Neural progenitor cell (in vitro differentiated cells): Measurements from ENCODE around the gene EPHA3. TPM values are rescaled to one million over a fixed set of nuclear protein-coding genes. Genes with fewer than 3 reads are reported as not detected.

Source experiments
- DNase-seq: peaks from one replicate; pipeline ENCODE4 v3.0.0-alpha.2; 2016; ENCODE audit warnings: low spot score
- H2AFZ ChIP-seq: fragments of 200-600 bp; sonication (generic); replicated peaks from 2 replicates; pipeline ENCODE4 v1.6.1; 2016; ENCODE audit warnings: antibody characterized with exemption
- H3F3A ChIP-seq: fragments of 200-600 bp; sonication (generic); 2 replicates; pipeline ENCODE4 v1.6.1; 2016; ENCODE audit warnings: antibody characterized with exemption, low read depth
- H3K27ac ChIP-seq: fragments of 200-600 bp; sonication (generic); 2 replicates; pipeline ENCODE4 v1.5.1; 2016; ENCODE audit warnings: mild to moderate bottlenecking
- H3K27me3 ChIP-seq: fragments of 200-600 bp; sonication (generic); 2 replicates; pipeline ENCODE4 v1.6.1; 2016; ENCODE audit warnings: mild to moderate bottlenecking, moderate library complexity
- H3K36me3 ChIP-seq: fragments of 200-600 bp; sonication (generic); 2 replicates; pipeline ENCODE4 v1.5.1; 2016
- H3K4me1 ChIP-seq: fragments of 200-600 bp; sonication (generic); 2 replicates; pipeline ENCODE4 v1.6.1; 2016; ENCODE audit warnings: mixed run types
- H3K4me2 ChIP-seq: fragments of 200-600 bp; sonication (generic); 2 replicates; pipeline ENCODE4 v1.6.1; 2016
- H3K4me3 ChIP-seq: fragments of 200-600 bp; sonication (generic); 2 replicates; pipeline ENCODE4 v1.5.1; 2016
- H3K79me2 ChIP-seq: fragments of 200-600 bp; sonication (generic); 2 replicates; pipeline ENCODE4 v1.6.1; 2016; ENCODE audit warnings: low read depth
- H3K9ac ChIP-seq: fragments of 200-600 bp; sonication (generic); 2 replicates; pipeline ENCODE4 v1.6.1; 2016
- H3K9me3 ChIP-seq: fragments of 200-600 bp; sonication (generic); 2 replicates; pipeline ENCODE4 v1.5.1; 2016; ENCODE audit warnings: low read depth
- H4K20me1 ChIP-seq: fragments of 200-600 bp; sonication (generic); 2 replicates; pipeline ENCODE4 v1.6.1; 2016; ENCODE audit warnings: low read depth
- H3K27ac Mint-ChIP-seq: 3 replicates; pipeline ENCODE4 v1.8.0; 2021; ENCODE audit warnings: mixed read lengths
- H3K27me3 Mint-ChIP-seq: 2 replicates; pipeline ENCODE4 v1.8.0; 2022; ENCODE audit warnings: low read depth, mild to moderate bottlenecking, inconsistent platforms, moderate library complexity, mixed read lengths; ENCODE audit not compliant: insufficient read depth
- H3K36me3 Mint-ChIP-seq: 3 replicates; pipeline ENCODE4 v1.8.0; 2021; ENCODE audit warnings: mixed read lengths
- H3K4me1 Mint-ChIP-seq: 3 replicates; pipeline ENCODE4 v1.8.0; 2021; ENCODE audit warnings: mixed read lengths
- H3K4me3 Mint-ChIP-seq: 3 replicates; pipeline ENCODE4 v1.8.0; 2021; ENCODE audit warnings: mild to moderate bottlenecking, moderate library complexity, mixed read lengths
- H3K9me3 Mint-ChIP-seq: 3 replicates; pipeline ENCODE4 v1.8.0; 2020; ENCODE audit warnings: mixed read lengths
- CTCF ChIP-seq: fragments of 200-600 bp; sonication (generic); IDR thresholded peaks from 2 replicates; pipeline ENCODE4 v1.5.1; 2017; ENCODE audit warnings: antibody characterized with exemption, mild to moderate bottlenecking
- EZH2 ChIP-seq: fragments of 200-600 bp; sonication (generic); IDR thresholded peaks from 2 replicates; pipeline ENCODE4 v1.6.1; 2017; ENCODE audit warnings: antibody characterized with exemption, mild to moderate bottlenecking, moderate library complexity
- EZH2phosphoT487 ChIP-seq: fragments of 200-600 bp; sonication (generic); IDR thresholded peaks from 2 replicates; pipeline ENCODE4 v1.6.1; 2017; ENCODE audit warnings: antibody characterized with exemption
- total RNA-seq: library from RNA; depleted of rRNA; stranded (reverse); fragments of >200 nt; gene quantifications from 2 replicates; pipeline ENCODE4 v1.2.3, GENCODE V29; 2015; ENCODE audit warnings: low replicate concordance

EPHA3 gene
- total RNA-seq, 1 donor from 2014 or later = 0.36 TPM

DNA sequence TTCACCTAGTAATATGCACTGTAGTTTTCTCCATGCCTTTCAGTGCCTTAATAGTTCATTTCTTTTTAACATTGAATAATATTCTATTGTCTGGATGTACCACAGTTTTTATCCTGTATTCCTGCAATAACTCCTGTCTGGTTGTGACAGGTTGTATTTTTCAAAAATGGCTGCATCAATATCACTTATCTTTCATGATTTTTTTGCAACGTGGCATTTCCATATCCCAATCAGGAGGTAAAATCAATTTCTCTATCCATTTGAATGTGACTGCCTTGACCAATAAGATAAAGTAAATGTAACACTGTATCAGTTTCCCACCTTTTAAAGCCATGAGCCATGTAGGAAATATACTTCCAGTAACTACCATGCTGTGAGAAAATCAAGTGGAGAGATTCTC lies 27.5 kb upstream of the EPHA3 start:
- no peak overlapping the region for H3K4me3 ChIP-seq
- Mint-ChIP-seq H3K27me3 (no peaks in the 10 kb centered on the region), H3K4me1 (no peaks in the 10 kb centered on the region)

DNA sequence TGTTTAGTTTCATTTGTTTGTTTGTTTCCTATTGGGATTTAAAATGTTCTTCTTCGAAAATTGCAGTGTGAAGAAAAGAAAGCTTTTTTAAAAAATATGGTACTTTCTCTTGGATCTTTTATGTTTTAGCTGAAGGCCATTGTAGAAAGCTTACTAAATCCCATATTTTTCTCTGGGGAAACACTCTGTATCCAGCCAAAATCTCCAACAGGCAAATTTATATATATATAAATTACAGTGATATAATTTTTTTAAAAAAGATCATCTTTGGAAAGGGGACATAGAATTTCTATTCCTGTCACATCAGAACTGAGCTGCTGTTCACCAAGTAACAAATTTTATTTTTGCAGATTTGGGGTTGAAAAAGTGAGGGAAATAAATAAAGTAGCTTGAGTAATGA lies 19.6 kb upstream of the EPHA3 start:
- H3K4me3 Mint-ChIP-seq = no peak overlapping the region
- Histone ChIP-seq H3K4me3 (no peak overlapping the region), H3K79me2 (no peaks in the 10 kb centered on the region), H3K9me3 (no peaks in the 10 kb centered on the region), H2AFZ (no peak overlapping the region), H4K20me1 (no peaks in the 10 kb centered on the region), H3K9ac (no peak overlapping the region), H3K27ac (no peak overlapping the region), H3K27me3 (no peaks in the 10 kb centered on the region), H3K36me3 (no peaks in the 10 kb centered on the region), H3K4me2 (no peak overlapping the region), H3K4me1 (peaks cover 3% of the 10 kb centered on the region), H3F3A (no peaks in the 10 kb centered on the region)
- peaks cover 3% of the 10 kb centered on the region for H3K9me3 Mint-ChIP-seq
- no peaks in the 10 kb centered on the region for H3K36me3 Mint-ChIP-seq
- H3K27me3 Mint-ChIP-seq = no peaks in the 10 kb centered on the region
- no peak for DNase-seq
- TF ChIP-seq EZH2phosphoT487 (no peak), CTCF (no peak), EZH2 (no peak)
- no peak overlapping the region for H3K27ac Mint-ChIP-seq
- no peaks in the 10 kb centered on the region for H3K4me1 Mint-ChIP-seq

More for the DNA sequence above, 27.5 kb upstream of the EPHA3 start:
- no peaks in the 10 kb centered on the region for H3K4me1 ChIP-seq
- no peak overlapping the region for H3K4me2 ChIP-seq
- no peaks in the 10 kb centered on the region for H3K9me3 ChIP-seq
- H3K36me3 ChIP-seq = no peaks in the 10 kb centered on the region
- H3K4me3 Mint-ChIP-seq = no peak overlapping the region
- H3K27me3 ChIP-seq = no peaks in the 10 kb centered on the region
- no peak overlapping the region for H3K27ac Mint-ChIP-seq
- H3K9me3 Mint-ChIP-seq = peaks cover 15% of the 10 kb centered on the region
- H3K36me3 Mint-ChIP-seq = no peaks in the 10 kb centered on the region
- no peak overlapping the region for H3K27ac ChIP-seq
- no peak for DNase-seq
- TF ChIP-seq EZH2phosphoT487 = no peak
- no peaks in the 10 kb centered on the region for H3K79me2 ChIP-seq
- H3F3A ChIP-seq = no peaks in the 10 kb centered on the region
- H4K20me1 ChIP-seq = no peaks in the 10 kb centered on the region
- H2AFZ ChIP-seq = no peak overlapping the region
- H3K9ac ChIP-seq = no peak overlapping the region

DNA sequence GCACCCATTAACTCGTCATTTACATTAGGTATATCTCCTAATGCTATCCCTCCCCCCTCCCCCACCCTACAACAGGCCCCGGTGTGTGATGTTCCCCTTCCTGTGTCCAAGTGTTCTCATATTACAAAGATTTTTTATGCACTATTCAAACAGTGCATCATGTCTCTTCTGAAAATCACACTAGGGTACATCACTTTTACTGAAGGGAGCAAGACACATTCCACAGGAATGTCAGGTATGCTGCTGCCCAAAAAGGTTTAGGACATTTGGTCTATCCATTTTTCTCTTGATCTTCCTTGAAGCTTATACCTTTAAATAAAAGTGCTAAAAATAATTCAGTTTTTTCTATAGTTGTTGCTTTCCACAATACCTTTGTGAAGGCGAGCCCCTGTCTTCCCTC lies 9.2 kb upstream of the EPHA3 start:
- Histone ChIP-seq H3K27me3 (no peaks in the 10 kb centered on the region), H3K27ac (no peak overlapping the region), H3F3A (no peaks in the 10 kb centered on the region), H3K79me2 (no peaks in the 10 kb centered on the region), H2AFZ (no peak overlapping the region), H3K4me2 (no peak overlapping the region), H3K4me1 (no peaks in the 10 kb centered on the region), H3K9me3 (no peaks in the 10 kb centered on the region), H4K20me1 (no peaks in the 10 kb centered on the region), H3K9ac (no peak overlapping the region), H3K36me3 (no peaks in the 10 kb centered on the region), H3K4me3 (no peak overlapping the region)
- no peak for DNase-seq
- TF ChIP-seq CTCF (no peak), EZH2phosphoT487 (no peak), EZH2 (no peak)
- Mint-ChIP-seq H3K9me3 (no peaks in the 10 kb centered on the region), H3K4me3 (no peak overlapping the region), H3K36me3 (no peaks in the 10 kb centered on the region), H3K27ac (no peak overlapping the region), H3K27me3 (peaks cover 3% of the 10 kb centered on the region), H3K4me1 (no peaks in the 10 kb centered on the region)

DNA sequence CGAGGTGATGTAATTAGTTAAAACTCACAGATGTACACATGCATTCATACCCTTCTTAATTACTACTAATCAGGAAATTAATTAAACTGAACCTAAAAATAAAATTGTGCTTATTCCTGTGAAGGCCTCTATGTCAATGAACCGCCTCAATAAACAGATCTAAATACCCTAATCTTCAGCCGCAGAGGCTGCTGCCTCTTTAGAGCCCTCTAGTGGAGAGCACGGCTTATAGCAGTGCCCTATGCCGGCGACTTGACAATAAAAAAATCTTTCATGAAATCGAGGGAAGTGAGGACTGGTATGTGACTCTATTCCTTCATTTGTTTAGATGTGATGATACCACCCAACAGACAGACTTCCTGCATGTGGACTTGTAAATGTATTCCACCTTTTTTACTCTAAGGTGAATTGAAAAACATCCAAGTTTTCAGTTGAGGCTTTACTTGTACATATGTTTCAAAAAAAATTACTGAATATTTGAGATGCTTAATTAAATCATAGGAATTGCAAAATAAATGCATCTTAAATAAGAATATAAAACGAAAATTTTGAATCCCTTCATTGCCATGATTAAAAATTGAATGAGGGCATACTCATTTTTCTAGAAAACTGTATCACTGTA lies 8.3 kb upstream of the EPHA3 start:
- Histone ChIP-seq H3K4me3 (no peak overlapping the region), H3K4me2 (no peak overlapping the region), H3K27me3 (no peaks in the 10 kb centered on the region), H3F3A (no peaks in the 10 kb centered on the region), H3K79me2 (no peaks in the 10 kb centered on the region), H3K9me3 (no peaks in the 10 kb centered on the region), H4K20me1 (no peaks in the 10 kb centered on the region), H3K36me3 (no peaks in the 10 kb centered on the region), H3K4me1 (no peaks in the 10 kb centered on the region), H3K27ac (no peak overlapping the region), H3K9ac (no peak overlapping the region), H2AFZ (peak overlapping the region; percentile 43)
- peak; percentile 100 for TF ChIP-seq CTCF
- no peak for TF ChIP-seq EZH2
- Mint-ChIP-seq H3K27me3 (peaks cover 3% of the 10 kb centered on the region), H3K27ac (no peak overlapping the region), H3K4me1 (no peaks in the 10 kb centered on the region), H3K4me3 (no peak overlapping the region), H3K9me3 (no peaks in the 10 kb centered on the region), H3K36me3 (no peaks in the 10 kb centered on the region)
- DNase-seq = peak; percentile 75
